ENCODE measurements around the gene CHRNG.

Gene CHRNG

GRCh38 chr2:232588031-232588430 is 48.5 kb downstream of the CHRNG start:
- Histone ChIP-seq H3K27ac (ENCODE audit: poor library complexity, severe bottlenecking) (no peak overlapping the region), H3K9me3 (ENCODE audit: severe bottlenecking) (no peaks in the 10 kb centered on the region)
- TF ChIP-seq, protein P1, sequence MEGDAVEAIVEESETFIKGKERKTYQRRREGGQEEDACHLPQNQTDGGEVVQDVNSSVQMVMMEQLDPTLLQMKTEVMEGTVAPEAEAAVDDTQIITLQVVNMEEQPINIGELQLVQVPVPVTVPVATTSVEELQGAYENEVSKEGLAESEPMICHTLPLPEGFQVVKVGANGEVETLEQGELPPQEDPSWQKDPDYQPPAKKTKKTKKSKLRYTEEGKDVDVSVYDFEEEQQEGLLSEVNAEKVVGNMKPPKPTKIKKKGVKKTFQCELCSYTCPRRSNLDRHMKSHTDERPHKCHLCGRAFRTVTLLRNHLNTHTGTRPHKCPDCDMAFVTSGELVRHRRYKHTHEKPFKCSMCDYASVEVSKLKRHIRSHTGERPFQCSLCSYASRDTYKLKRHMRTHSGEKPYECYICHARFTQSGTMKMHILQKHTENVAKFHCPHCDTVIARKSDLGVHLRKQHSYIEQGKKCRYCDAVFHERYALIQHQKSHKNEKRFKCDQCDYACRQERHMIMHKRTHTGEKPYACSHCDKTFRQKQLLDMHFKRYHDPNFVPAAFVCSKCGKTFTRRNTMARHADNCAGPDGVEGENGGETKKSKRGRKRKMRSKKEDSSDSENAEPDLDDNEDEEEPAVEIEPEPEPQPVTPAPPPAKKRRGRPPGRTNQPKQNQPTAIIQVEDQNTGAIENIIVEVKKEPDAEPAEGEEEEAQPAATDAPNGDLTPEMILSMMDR (IDR thresholded peaks at IDR 0.05; ENCODE audit: poor library complexity, severe bottlenecking), result no peak

DNA sequence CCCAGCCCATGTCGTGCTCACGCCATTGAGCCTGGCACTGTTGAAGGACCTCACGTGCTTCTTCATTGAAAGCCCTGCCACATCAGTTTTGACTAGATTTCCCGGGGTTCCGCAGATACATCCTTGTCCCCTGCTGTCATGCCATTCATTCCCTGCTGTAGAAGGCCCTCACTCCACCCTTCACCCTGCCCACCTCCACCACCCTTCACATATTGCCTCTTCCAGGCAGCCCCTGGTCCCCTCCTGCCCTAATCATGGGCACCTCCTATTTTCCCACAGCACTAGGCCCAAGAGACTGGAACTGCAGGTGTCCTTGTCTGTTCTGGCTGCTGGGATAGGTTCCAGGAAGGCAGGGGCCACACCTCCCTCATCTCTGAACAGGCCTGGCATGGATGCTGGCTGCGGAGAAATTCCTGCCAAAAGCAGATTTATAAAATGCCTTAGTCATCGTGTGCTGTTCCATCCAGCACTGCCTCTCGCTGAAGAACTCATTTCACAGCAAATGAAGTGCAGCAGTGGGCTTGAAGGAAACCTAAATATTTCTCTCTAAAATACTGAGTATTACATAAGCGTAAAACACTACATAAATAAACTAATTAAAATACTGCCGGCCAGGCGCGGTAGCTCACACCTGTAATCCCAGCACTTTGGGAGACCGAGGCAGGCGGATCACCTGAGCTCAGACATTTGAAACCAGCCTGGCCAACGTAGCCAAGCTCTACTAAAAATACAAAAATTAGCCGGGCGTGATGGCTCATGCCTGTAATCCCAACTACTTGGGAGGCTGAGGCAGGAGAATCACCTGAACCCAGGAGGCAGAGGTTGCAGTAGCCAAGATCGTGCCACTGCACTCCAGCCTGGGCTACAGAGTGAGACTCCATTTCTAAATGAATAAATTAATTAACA is 49.4 kb downstream of the CHRNG start:
- H3K27ac ChIP-seq (ENCODE audit: poor library complexity, severe bottlenecking), result peak overlapping the region; percentile 54
- H3K27me3 ChIP-seq (ENCODE audit: insufficient read depth, poor library complexity, severe bottlenecking), result no peaks in the 10 kb centered on the region
- ATAC-seq (ENCODE audit: low read depth), result peak; percentile 81
- DNase-seq (ENCODE audit: low spot score), result no peak
- TF ChIP-seq, protein P1 (IDR thresholded peaks at IDR 0.05; ENCODE audit: poor library complexity, severe bottlenecking), result no peak
- no peak overlapping the region for H3K4me3 ChIP-seq (ENCODE audit: severe bottlenecking)
- peaks cover 31% of the 10 kb centered on the region for H3K4me1 ChIP-seq (ENCODE audit: insufficient read depth, poor library complexity, severe bottlenecking)
- no peaks in the 10 kb centered on the region for H3K36me3 ChIP-seq (ENCODE audit: low read depth)
- H3K9me3 ChIP-seq (ENCODE audit: severe bottlenecking), result no peaks in the 10 kb centered on the region

More at GRCh38 chr2:232588031-232588430, 48.5 kb downstream of the CHRNG start:
- no peak overlapping the region for H3K4me3 ChIP-seq (ENCODE audit: severe bottlenecking)
- peaks cover 27% of the 10 kb centered on the region for H3K4me1 ChIP-seq (ENCODE audit: insufficient read depth, poor library complexity, severe bottlenecking)
- H3K36me3 ChIP-seq (ENCODE audit: low read depth), result no peaks in the 10 kb centered on the region
- ATAC-seq (ENCODE audit: low read depth) (no peak), DNase-seq (ENCODE audit: low spot score) (no peak)
- H3K27me3 ChIP-seq (ENCODE audit: insufficient read depth, poor library complexity, severe bottlenecking), result no peaks in the 10 kb centered on the region

GRCh38 chr2:232592772-232593395 is 53.4 kb downstream of the CHRNG start:
- ATAC-seq (ENCODE audit: low read depth) (peak; percentile 76), DNase-seq (ENCODE audit: low spot score) (no peak)
- H3K36me3 ChIP-seq (ENCODE audit: low read depth), result no peaks in the 10 kb centered on the region
- peaks cover 31% of the 10 kb centered on the region for H3K4me1 ChIP-seq (ENCODE audit: insufficient read depth, poor library complexity, severe bottlenecking)
- peak overlapping the region; percentile 47 for H3K27ac ChIP-seq (ENCODE audit: poor library complexity, severe bottlenecking)
- H3K27me3 ChIP-seq (ENCODE audit: insufficient read depth, poor library complexity, severe bottlenecking), result no peaks in the 10 kb centered on the region
- H3K9me3 ChIP-seq (ENCODE audit: severe bottlenecking), result no peaks in the 10 kb centered on the region
- TF ChIP-seq, protein P1 (IDR thresholded peaks at IDR 0.05; ENCODE audit: poor library complexity, severe bottlenecking), result peak; percentile 33
- no peak overlapping the region for H3K4me3 ChIP-seq (ENCODE audit: severe bottlenecking)

GRCh38 chr2:232593982-232594381 is 54.5 kb downstream of the CHRNG start:
- DNase-seq (ENCODE audit: low spot score), result no peak
- no peaks in the 10 kb centered on the region for H3K27me3 ChIP-seq (ENCODE audit: insufficient read depth, poor library complexity, severe bottlenecking)
- H3K36me3 ChIP-seq (ENCODE audit: low read depth), result no peaks in the 10 kb centered on the region
- H3K4me1 ChIP-seq (ENCODE audit: insufficient read depth, poor library complexity, severe bottlenecking), result peaks cover 26% of the 10 kb centered on the region
- no peak overlapping the region for H3K27ac ChIP-seq (ENCODE audit: poor library complexity, severe bottlenecking)
- H3K9me3 ChIP-seq (ENCODE audit: severe bottlenecking), result no peaks in the 10 kb centered on the region
- TF ChIP-seq, protein P1 (IDR thresholded peaks at IDR 0.05; ENCODE audit: poor library complexity, severe bottlenecking), result no peak
- H3K4me3 ChIP-seq (ENCODE audit: severe bottlenecking), result no peak overlapping the region
- ATAC-seq (ENCODE audit: low read depth), result no peak
